ENCODE data around the gene FHAD1. TPM values are rescaled to one million over a fixed set of nuclear protein-coding genes. Genes with fewer than 3 reads are reported as not detected.

FHAD1 gene
- total and polyA plus RNA-seq, 9 of the 15 experiments (the other 6 are each of a cell fraction or from before 2014, with no cell fraction given), result 0.32 to 2.1 (median 1.5) TPM; not detected in 1

DNA sequence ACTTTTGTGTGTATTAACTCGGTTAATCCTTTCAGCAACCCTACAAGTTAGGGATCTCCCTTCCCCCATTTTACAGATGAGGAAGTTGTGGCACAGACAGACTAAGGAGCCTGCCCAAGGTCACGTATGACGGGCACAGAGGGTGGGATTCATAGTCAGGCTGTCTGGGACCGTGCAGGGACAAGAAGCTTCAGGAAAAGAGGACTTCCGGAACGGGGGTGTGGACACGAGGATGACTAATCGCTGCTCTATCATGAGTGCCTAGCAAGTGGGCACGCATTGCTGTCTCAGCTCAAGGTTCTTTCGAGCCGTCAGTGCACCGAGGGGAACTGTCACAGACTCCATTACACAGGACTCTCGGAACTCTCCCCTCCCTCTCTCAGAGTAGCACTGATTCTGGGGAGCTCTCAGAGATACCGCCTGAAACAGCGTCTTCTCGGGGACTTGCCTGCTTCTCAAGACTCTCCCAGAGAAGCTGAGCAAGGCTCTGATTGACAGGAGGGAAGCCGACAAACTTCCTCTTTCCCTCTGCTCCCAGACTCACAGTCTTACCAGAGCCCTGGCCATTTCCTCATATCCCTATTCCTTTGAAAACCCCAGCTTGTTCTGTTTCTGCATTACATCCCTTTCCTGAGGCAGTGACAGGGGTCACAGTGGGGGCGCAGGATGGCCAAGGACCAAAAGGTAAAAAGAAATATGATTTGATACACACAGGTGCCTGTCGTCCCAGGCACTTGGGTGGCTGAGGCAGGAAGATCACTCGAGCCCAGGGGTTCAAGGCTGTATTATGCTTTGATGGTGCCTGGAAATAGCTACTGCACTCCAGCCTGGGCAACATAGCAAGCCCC lies 14.4 kb downstream of the FHAD1 start (continued):
- TF ChIP-seq, protein P1, sequence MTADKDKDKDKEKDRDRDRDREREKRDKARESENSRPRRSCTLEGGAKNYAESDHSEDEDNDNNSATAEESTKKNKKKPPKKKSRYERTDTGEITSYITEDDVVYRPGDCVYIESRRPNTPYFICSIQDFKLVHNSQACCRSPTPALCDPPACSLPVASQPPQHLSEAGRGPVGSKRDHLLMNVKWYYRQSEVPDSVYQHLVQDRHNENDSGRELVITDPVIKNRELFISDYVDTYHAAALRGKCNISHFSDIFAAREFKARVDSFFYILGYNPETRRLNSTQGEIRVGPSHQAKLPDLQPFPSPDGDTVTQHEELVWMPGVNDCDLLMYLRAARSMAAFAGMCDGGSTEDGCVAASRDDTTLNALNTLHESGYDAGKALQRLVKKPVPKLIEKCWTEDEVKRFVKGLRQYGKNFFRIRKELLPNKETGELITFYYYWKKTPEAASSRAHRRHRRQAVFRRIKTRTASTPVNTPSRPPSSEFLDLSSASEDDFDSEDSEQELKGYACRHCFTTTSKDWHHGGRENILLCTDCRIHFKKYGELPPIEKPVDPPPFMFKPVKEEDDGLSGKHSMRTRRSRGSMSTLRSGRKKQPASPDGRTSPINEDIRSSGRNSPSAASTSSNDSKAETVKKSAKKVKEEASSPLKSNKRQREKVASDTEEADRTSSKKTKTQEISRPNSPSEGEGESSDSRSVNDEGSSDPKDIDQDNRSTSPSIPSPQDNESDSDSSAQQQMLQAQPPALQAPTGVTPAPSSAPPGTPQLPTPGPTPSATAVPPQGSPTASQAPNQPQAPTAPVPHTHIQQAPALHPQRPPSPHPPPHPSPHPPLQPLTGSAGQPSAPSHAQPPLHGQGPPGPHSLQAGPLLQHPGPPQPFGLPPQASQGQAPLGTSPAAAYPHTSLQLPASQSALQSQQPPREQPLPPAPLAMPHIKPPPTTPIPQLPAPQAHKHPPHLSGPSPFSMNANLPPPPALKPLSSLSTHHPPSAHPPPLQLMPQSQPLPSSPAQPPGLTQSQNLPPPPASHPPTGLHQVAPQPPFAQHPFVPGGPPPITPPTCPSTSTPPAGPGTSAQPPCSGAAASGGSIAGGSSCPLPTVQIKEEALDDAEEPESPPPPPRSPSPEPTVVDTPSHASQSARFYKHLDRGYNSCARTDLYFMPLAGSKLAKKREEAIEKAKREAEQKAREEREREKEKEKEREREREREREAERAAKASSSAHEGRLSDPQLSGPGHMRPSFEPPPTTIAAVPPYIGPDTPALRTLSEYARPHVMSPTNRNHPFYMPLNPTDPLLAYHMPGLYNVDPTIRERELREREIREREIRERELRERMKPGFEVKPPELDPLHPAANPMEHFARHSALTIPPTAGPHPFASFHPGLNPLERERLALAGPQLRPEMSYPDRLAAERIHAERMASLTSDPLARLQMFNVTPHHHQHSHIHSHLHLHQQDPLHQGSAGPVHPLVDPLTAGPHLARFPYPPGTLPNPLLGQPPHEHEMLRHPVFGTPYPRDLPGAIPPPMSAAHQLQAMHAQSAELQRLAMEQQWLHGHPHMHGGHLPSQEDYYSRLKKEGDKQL (CRISPR knock-in tag; IDR thresholded peaks at IDR 0.05; ENCODE audit: borderline replicate concordance), result peak; percentile 88; the same call in 1 of the 2 replicates
- TF ChIP-seq RBM25 (IDR thresholded peaks at IDR 0.05; ENCODE audit: low read depth, low read length, severe bottlenecking) (peak; percentile 36), ZNF274 (IDR thresholded peaks at IDR 0.05; ENCODE audit: borderline replicate concordance, low read depth, low read length) (no peak), TCF7L2 (IDR thresholded peaks at IDR 0.05; ENCODE audit: low read depth, low read length) (no peak), RBM14 (IDR thresholded peaks at IDR 0.05; ENCODE audit: borderline replicate concordance, insufficient read depth, low read depth, low read length) (no peak), YY1 (IDR thresholded peaks at IDR 0.05; ENCODE audit: borderline replicate concordance in 1 of 3, control insufficient read depth in 1 of 3, extremely low read depth in 1 of 3, insufficient read depth in 3 of 3, insufficient read length in 1 of 3, insufficient replicate concordance in 2 of 3, low read depth in 1 of 3, low read length in 2 of 3) (no peak), RB1 (IDR thresholded peaks at IDR 0.05; ENCODE audit: low read depth) (no peak), ZNF444 (CRISPR knock-in tag; IDR thresholded peaks at IDR 0.05) (no peak), POLR2H (tag; IDR thresholded peaks at IDR 0.05; ENCODE audit: low read depth) (no peak), ZBTB7A (IDR thresholded peaks at IDR 0.05; ENCODE audit: borderline replicate concordance, control insufficient read depth, low read depth, low read length) (no peak), BRF1 (IDR thresholded peaks at IDR 0.05; ENCODE audit: borderline replicate concordance, extremely low read depth, insufficient read length) (no peak), NFE2 (IDR thresholded peaks at IDR 0.05; ENCODE audit: low read depth) (no peak), XRCC4 (IDR thresholded peaks at IDR 0.05; ENCODE audit: extremely low read depth, insufficient read depth, insufficient read length) (no peak)
- TF ChIP-seq, protein P2, sequence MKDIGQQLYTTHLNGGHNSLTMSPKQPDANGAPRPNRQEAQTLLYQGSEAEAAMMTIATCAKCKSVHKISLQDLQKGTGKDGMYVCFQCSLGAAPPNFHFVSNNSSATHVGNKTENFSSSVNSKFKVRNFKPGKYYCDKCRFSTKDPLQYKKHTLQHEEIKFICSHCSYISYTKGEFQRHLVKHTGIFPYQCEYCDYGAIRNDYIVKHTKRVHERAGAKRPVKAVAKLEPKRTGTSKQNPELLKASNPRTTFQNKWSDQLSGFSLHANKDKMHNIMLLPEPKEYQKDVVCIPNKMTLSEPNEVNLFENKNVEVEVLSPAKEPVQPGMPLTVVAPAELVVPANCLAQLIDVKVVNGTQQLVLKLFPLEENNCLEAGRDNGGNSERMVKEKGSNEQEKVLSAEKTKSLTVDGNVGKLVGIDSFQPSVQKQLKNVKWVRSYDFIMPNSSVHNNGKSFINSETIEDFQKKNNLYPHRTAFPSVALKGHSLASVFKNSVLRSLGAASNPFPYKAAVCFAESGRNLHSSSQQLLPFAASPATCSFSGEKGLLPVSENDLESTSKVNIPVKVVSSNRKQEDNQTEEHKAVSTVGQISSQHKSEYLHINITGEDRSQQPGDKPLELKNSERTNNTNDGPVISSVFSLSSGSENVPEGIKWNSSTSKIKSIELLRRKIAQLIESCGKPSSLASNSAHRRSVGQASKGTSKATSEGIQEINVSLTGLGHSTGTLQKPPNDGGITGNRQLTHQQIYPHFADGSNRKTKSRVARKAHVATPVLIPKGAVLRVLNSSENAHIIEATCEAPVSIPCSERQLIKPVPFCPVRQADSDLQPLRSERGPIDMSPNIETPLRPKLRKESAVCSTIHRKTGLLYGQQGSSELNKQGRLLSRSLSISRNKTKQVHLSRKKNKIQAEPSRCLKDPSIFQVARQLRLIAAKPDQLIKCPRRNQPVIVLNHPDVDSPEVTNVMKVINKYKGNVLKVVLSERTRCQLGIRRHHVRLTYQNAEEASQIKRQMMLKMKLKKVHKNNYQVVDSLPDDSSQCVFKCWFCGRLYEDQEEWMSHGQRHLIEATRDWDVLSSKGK (CRISPR knock-in tag; IDR thresholded peaks at IDR 0.05), result no peak
- TF ChIP-seq, protein P3, sequence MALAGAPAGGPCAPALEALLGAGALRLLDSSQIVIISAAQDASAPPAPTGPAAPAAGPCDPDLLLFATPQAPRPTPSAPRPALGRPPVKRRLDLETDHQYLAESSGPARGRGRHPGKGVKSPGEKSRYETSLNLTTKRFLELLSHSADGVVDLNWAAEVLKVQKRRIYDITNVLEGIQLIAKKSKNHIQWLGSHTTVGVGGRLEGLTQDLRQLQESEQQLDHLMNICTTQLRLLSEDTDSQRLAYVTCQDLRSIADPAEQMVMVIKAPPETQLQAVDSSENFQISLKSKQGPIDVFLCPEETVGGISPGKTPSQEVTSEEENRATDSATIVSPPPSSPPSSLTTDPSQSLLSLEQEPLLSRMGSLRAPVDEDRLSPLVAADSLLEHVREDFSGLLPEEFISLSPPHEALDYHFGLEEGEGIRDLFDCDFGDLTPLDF (CRISPR knock-in tag; IDR thresholded peaks at IDR 0.05), result no peak

Data from K562 (cell line).